Lung (tissue), 12 donors: ENCODE results near the gene SMIM10L2A. TPM values are rescaled to one million over a fixed set of nuclear protein-coding genes. Genes with fewer than 3 reads are reported as not detected.

ENCODE experiments used
- ATAC-seq: fragments of 200-7000 bp; cut with Tn5 transposase; one replicate; pipeline ENCODE4 v1.9.1; 2020; ENCODE audit warnings: moderate number of reproducible peaks; ENCODE audit not compliant: insufficient read depth, low FRiP score
- DNase-seq, 3 donors: peaks; one replicate each; pipeline ENCODE4 v3.0.0-alpha.2; 2013 to 2017
- H3K27ac ChIP-seq, 2 donors: one replicate each; pipeline ENCODE4 v1.5.1; 2013; ENCODE audit warnings: mild to moderate bottlenecking in 2 of 2, moderate library complexity in 2 of 2, control low read depth in 1 of 2, inconsistent platforms in 1 of 2, low read depth in 1 of 2, low read length in 1 of 2
- H3K27me3 ChIP-seq, 3 donors: one replicate each; pipeline ENCODE4 v1.5.1; 2013; ENCODE audit warnings: low read length in 2 of 3; ENCODE audit not compliant: control insufficient read depth in 3 of 3, insufficient read depth in 3 of 3
- H3K36me3 ChIP-seq, 4 donors: one replicate each; pipeline ENCODE4 v1.5.1; 2013; ENCODE audit warnings: low read length in 4 of 4, mild to moderate bottlenecking in 1 of 4, moderate library complexity in 1 of 4; ENCODE audit not compliant: control insufficient read depth in 4 of 4, insufficient read depth in 4 of 4
- H3K4me1 ChIP-seq, 5 donors: one replicate each; pipeline ENCODE4 v1.5.1; 2013; ENCODE audit warnings: low read length in 5 of 5, mild to moderate bottlenecking in 2 of 5, moderate library complexity in 1 of 5; ENCODE audit not compliant: control insufficient read depth in 5 of 5, insufficient read depth in 5 of 5
- H3K4me3 ChIP-seq: one replicate; pipeline ENCODE4 v1.5.1; 2013; ENCODE audit warnings: mild to moderate bottlenecking, control low read depth, moderate library complexity
- H3K9ac ChIP-seq, 2 donors: one replicate each; pipeline ENCODE4 v1.5.1; 2013; ENCODE audit warnings: low read length in 2 of 2, control low read depth in 1 of 2; ENCODE audit not compliant: insufficient read depth in 1 of 2
- H3K9me3 ChIP-seq, 4 donors: one replicate each; pipeline ENCODE4 v1.5.1; 2013; ENCODE audit warnings: low read length in 3 of 4, mild to moderate bottlenecking in 1 of 4, moderate library complexity in 1 of 4; ENCODE audit not compliant: control insufficient read depth in 4 of 4, insufficient read depth in 3 of 4
- WGBS, 2 donors: extraction: QIAGEN DNeasy Blood & Tissue Kit; methylation state at CpG; one replicate each; pipeline ENCODE4 v1.1.7; 2013; 5-methylcytosine and 5-hydroxymethylcytosine counted together
- polyA plus RNA-seq, 2 donors: library from polyadenylated mRNA; stranded (reverse); fragments of 200-250 nt; gene quantifications; one replicate each; pipeline ENCODE4 v1.2.1, GENCODE V29; 2013
- total RNA-seq, 2 donors: library from RNA; depleted of rRNA in 1 of 2; stranded (reverse); fragments of >200 nt in 1 of 2; gene quantifications; one replicate each; pipeline ENCODE4 v1.2.1, GENCODE V29; 2014 to 2021
- TF ChIP-seq, protein P1 (sequence below): IDR thresholded peaks from 2 replicates; pipeline ENCODE4 v1.5.1; 2012; ENCODE audit warnings: mild to moderate bottlenecking; ENCODE audit errors: control extremely low read depth, extremely low read depth
- donor health status: control.
- donor health status: control.
- donor health status: Bipolar disorder and iron deficiency.
- donor health status: healthy.
- donor health status: DM: yes; HTN: yes; CAD: no.

Gene SMIM10L2A
- total and polyA plus RNA-seq, 4 donors: 0.48 to 2.4 (median 1.6) TPM

DNA sequence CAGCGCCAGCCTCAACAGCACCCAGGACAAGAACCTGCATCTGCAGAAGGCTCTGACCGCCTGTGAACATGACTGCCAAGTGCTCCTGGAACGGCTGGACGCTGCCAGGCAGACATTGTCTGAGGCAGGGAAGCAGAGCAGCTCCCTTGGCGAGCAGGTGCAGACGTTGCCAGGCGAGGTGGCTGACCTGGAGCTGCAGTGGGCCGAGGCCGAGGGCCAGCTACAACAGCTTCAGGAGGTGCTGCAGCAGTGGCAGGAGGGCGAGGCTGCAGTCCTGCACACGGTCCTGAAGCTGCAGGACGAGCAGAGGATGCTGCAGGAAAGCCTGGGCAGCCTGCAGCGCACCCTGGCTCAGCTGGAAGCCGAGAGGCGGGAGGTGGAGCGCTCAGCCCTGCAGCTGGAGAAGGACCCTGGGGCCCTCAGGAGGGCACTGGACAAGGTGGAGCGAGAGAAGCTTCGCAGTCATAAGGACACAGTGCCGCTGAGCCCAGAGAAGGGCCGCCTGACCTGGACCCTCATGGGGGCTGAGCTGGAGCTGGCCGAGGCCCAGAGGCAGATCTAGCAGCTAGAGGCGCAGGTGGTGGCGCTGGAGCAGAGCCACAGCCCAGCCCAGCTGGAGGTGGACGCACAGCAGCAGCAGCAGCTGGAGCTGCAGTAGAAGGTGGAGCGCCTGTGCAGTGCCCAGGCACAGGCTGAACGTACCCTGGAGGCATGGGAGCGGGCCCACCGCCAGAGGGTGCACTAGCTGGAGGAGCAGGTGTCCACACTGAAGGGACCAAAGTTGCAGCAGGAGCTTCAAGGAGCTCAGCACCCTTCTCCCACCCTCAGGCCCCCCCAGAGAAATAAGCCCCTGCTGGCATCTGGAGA, 16.4 kb downstream of the SMIM10L2A start:
- Histone ChIP-seq H3K4me3 (no peak overlapping the region), H3K36me3 (no peaks in the 10 kb centered on the region), H3K27me3 (no peaks in the 10 kb centered on the region), H3K9me3 (no peaks in the 10 kb centered on the region), H3K9ac (no peak overlapping the region), H3K27ac (no peak overlapping the region), H3K4me1 (no peaks in the 10 kb centered on the region)
- DNase-seq (no peak), ATAC-seq (no peak)
- TF ChIP-seq, protein P1, sequence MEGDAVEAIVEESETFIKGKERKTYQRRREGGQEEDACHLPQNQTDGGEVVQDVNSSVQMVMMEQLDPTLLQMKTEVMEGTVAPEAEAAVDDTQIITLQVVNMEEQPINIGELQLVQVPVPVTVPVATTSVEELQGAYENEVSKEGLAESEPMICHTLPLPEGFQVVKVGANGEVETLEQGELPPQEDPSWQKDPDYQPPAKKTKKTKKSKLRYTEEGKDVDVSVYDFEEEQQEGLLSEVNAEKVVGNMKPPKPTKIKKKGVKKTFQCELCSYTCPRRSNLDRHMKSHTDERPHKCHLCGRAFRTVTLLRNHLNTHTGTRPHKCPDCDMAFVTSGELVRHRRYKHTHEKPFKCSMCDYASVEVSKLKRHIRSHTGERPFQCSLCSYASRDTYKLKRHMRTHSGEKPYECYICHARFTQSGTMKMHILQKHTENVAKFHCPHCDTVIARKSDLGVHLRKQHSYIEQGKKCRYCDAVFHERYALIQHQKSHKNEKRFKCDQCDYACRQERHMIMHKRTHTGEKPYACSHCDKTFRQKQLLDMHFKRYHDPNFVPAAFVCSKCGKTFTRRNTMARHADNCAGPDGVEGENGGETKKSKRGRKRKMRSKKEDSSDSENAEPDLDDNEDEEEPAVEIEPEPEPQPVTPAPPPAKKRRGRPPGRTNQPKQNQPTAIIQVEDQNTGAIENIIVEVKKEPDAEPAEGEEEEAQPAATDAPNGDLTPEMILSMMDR: no peak
- WGBS, 2 donors: 86 to 95% methylated on average over 19 to 28 of the region's 28 CpGs

DNA sequence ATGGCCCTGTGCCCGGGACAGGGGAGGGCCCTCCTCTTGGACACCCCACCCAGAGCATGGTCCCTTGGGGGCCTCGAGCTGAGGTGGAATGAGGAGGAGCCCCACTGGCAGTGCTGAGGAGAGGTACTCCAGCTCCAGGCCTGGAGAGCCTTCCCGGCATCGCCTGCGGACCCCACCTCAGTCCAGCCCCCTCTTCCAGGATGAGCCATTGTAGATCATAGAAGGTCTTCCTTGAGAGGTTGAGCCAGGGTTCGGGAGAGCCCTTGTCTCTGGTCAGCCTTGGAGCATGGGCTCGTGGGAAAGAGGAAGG, 16.9 kb downstream of the SMIM10L2A start:
- Histone ChIP-seq H3K4me3 (no peak overlapping the region), H3K9me3 (peaks cover 0 to 2% (median 0%) of the 10 kb centered on the region in 4 donors), H3K27me3 (no peaks in the 10 kb centered on the region), H3K36me3 (no peaks in the 10 kb centered on the region), H3K27ac (no peak overlapping the region), H3K4me1 (no peaks in the 10 kb centered on the region), H3K9ac (no peak overlapping the region)
- no peak for ATAC-seq
- WGBS, 2 donors: 87 to 93% methylated on average over 7 of the region's 7 CpGs
- TF ChIP-seq, protein P1: no peak
- no peak for DNase-seq

GRCh38 chrX:135449637-135450550, 28.1 kb downstream of the SMIM10L2A start:
- Histone ChIP-seq H3K9me3 (no peaks in the 10 kb centered on the region), H3K4me1 (peaks cover 0 to 2% (median 0%) of the 10 kb centered on the region in 5 donors), H3K4me3 (no peak overlapping the region), H3K27me3 (peaks cover 0 to 6% (median 0%) of the 10 kb centered on the region in 3 donors), H3K27ac (no peak overlapping the region), H3K36me3 (no peaks in the 10 kb centered on the region), H3K9ac (no peak overlapping the region)
- ATAC-seq: no peak
- TF ChIP-seq, protein P1: no peak
- WGBS, 2 donors: 74 to 93% methylated on average over 8 of the region's 8 CpGs
- no peak for DNase-seq
